ENCODE results near the gene ALDH16A1. TPM values are rescaled to one million over a fixed set of nuclear protein-coding genes. Genes with fewer than 3 reads are reported as not detected.

The ALDH16A1 gene
- total and polyA plus RNA-seq, 4 experiments from 2014 or later = 28.4 to 40.1 (median 32.1) TPM

DNA sequence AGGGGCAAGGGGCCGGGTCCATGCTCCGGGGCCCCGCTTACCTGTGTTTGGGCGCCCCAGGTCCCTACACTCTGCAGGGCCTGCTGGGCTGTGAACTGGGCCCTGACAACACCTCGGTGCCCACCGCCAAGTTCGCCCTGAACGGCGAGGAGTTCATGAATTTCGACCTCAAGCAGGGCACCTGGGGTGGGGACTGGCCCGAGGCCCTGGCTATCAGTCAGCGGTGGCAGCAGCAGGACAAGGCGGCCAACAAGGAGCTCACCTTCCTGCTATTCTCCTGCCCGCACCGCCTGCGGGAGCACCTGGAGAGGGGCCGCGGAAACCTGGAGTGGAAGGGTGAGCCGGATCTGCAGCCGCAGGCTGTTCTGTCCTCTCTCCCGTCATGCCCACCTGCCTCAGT lies 61.1 kb downstream of the ALDH16A1 start:
- Mint-ChIP-seq H3K27me3 (no peaks in the 10 kb centered on the region), H3K27ac (peak overlapping the region in 1 of 7 donors; percentile 51), H3K9me3 (no peaks in the 10 kb centered on the region), H3K36me3 (no peaks in the 10 kb centered on the region), H3K4me3 (peak overlapping the region in 7 of 8 donors; percentile 82 to 94 (median 88)), H3K4me1 (peaks cover 14 to 41% (median 25%) of the 10 kb centered on the region in 4 donors)
- H3K27me3 ChIP-seq (ENCODE audit: insufficient read depth, low read length) = no peaks in the 10 kb centered on the region
- no peak overlapping the region for H3K27ac ChIP-seq (ENCODE audit: low read depth, low read length)
- ChIA-PET POLR2A (ENCODE audit: partially characterized antibody) (interaction anchor here (0.6 to 2.2 kb wide), 9 partner anchors 11 to 66 kb away, joined by 3 to 8 read pairs (median 6); partner anchors contain the start of gene RCN3), CTCF (ENCODE audit: partially characterized antibody) (interaction anchor here (0.5 to 3.3 kb wide), 8 partner anchors 9 to 159 kb away, joined by 3 to 26 read pairs (median 5); partner anchors contain the start of gene RCN3)
- no peaks in the 10 kb centered on the region for H3K36me3 ChIP-seq (ENCODE audit: insufficient read depth, low read length)
- peaks cover 32% of the 10 kb centered on the region for H3K4me1 ChIP-seq (ENCODE audit: insufficient read depth, low read length)
- H3K4me3 ChIP-seq (ENCODE audit: low read length in 2 of 2) = no peak overlapping the region
- no peak for DNase-seq
- H3K9me3 ChIP-seq (ENCODE audit: control insufficient read depth in 1 of 2, low read length in 2 of 2) = no peaks in the 10 kb centered on the region
- intact Hi-C loops (cut with micrococcal nuclease) = no loop called here

DNA sequence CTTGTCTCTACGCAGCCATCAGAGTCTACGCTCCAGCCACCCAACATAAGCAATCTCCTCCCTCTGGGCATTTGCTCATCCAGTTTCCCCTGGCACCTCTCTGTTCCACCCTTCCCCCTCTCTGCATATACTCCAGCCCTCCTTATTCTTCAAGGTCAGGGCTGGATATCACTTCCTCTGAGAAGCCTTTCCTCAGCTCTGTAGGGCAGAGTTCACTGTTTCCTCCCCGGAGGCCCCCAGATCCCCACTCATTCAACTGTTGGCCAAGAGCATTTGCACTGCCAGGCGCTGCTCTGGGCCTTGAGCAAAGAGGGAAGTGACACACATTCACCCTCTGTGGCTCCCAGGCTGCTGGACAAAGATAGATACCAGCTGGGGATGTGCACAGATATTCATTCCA lies 62.7 kb downstream of the ALDH16A1 start:
- Histone ChIP-seq H3K9me3 (ENCODE audit: control insufficient read depth in 1 of 2, low read length in 2 of 2) (no peaks in the 10 kb centered on the region), H3K36me3 (ENCODE audit: insufficient read depth, low read length) (no peaks in the 10 kb centered on the region), H3K27ac (ENCODE audit: low read depth, low read length) (no peak overlapping the region), H3K27me3 (ENCODE audit: insufficient read depth, low read length) (no peaks in the 10 kb centered on the region), H3K4me1 (ENCODE audit: insufficient read depth, low read length) (peaks cover 32% of the 10 kb centered on the region), H3K4me3 (ENCODE audit: low read length in 2 of 2) (no peak overlapping the region)
- no peaks in the 10 kb centered on the region for H3K9me3 Mint-ChIP-seq
- peaks cover 13 to 41% (median 25%) of the 10 kb centered on the region in 4 donors for H3K4me1 Mint-ChIP-seq
- ChIA-PET POLR2A (ENCODE audit: partially characterized antibody) (interaction anchor here (1.4 kb wide), 1 partner anchor 31 kb away, joined by 4 read pairs; no protein-coding TSS in a partner anchor), CTCF (ENCODE audit: partially characterized antibody) (interaction anchor here (1.2 to 3.3 kb wide), 6 partner anchors 11 to 59 kb away, joined by 3 to 22 read pairs (median 4); no protein-coding TSS in a partner anchor)
- H3K4me3 Mint-ChIP-seq = peak overlapping the region in 7 of 8 donors; percentile 19 to 53 (median 30)
- peak overlapping the region in 3 of 7 donors; percentile 1 to 66 (median 64) for H3K27ac Mint-ChIP-seq
- intact Hi-C loops (cut with micrococcal nuclease) = no loop called here
- peaks cover 0 to 4% of the 10 kb centered on the region in 2 donors for H3K36me3 Mint-ChIP-seq
- no peaks in the 10 kb centered on the region for H3K27me3 Mint-ChIP-seq
- no peak for DNase-seq

DNA sequence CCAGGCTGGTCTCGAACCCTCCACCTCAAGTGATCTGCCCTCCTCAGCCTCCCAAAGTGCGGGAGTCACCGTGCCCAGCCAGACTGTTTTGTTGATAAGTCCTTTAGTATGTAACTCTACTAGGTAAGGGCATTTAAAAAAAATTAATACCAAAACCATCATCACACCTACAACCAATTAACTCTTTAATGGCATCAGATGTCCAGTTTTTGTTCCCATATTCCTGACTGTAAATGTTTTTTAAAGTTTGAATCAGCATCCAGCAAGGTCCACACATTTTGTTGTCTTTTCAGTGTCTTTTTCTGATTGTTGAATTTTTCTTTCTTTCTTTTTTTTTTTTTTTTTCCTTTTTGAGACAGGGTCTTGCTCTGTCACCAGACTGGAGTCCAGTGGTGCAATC lies 65.0 kb downstream of the ALDH16A1 start:
- CTCF ChIA-PET (ENCODE audit: partially characterized antibody) = interaction anchor here (0.9 kb wide), 1 partner anchor 21 kb away, joined by 3 read pairs; no protein-coding TSS in a partner anchor
- H3K27ac ChIP-seq (ENCODE audit: low read depth, low read length) = no peak overlapping the region

More for the DNA sequence above, 65.0 kb downstream of the ALDH16A1 start:
- H3K27me3 Mint-ChIP-seq = no peaks in the 10 kb centered on the region
- intact Hi-C loops (cut with micrococcal nuclease) = no loop called here
- peak overlapping the region in 1 of 7 donors; percentile 87 for H3K27ac Mint-ChIP-seq
- Histone ChIP-seq H3K4me3 (ENCODE audit: low read length in 2 of 2) (no peak overlapping the region), H3K9me3 (ENCODE audit: control insufficient read depth in 1 of 2, low read length in 2 of 2) (no peaks in the 10 kb centered on the region), H3K36me3 (ENCODE audit: insufficient read depth, low read length) (no peaks in the 10 kb centered on the region), H3K4me1 (ENCODE audit: insufficient read depth, low read length) (peaks cover 14% of the 10 kb centered on the region), H3K27me3 (ENCODE audit: insufficient read depth, low read length) (no peaks in the 10 kb centered on the region)
- no peaks in the 10 kb centered on the region for H3K9me3 Mint-ChIP-seq
- peak overlapping the region in 1 of 8 donors; percentile 16 for H3K4me3 Mint-ChIP-seq
- peaks cover 0 to 4% of the 10 kb centered on the region in 2 donors for H3K36me3 Mint-ChIP-seq
- peaks cover 3 to 25% (median 11%) of the 10 kb centered on the region in 4 donors for H3K4me1 Mint-ChIP-seq
- POLR2A ChIA-PET (ENCODE audit: partially characterized antibody) = no interaction called here
- DNase-seq = no peak

Small RNAs within 50 kb of the gene (microRNA-seq; reads per million reads assigned to microRNA genes)
- 93,088 reads per million, percentile 99 among the genes with 10 or more reads in this experiment for gene MIR150 (ENCODE audit: borderline microRNAs expressed, borderline number of aligned reads, borderline replicate concordance)

Other genes with a start within 250 kb of the ALDH16A1 start
- gene SLC6A16, start 128.0 kb upstream of the ALDH16A1 start, total RNA-seq = 1 to 10 TPM; 4.3 to 5.1 TPM
- gene SLC6A16, start 128.0 kb upstream of the ALDH16A1 start, polyA plus RNA-seq = 1 to 10 TPM; 1.1 to 1.8 TPM
- gene CD37, start 117.8 kb upstream of the ALDH16A1 start, total RNA-seq = 100 to 1,000 TPM; 330 to 347 TPM
- gene CD37, start 117.8 kb upstream of the ALDH16A1 start, polyA plus RNA-seq = 100 to 1,000 TPM; 109 to 192 TPM
- not detected for gene TEAD2, start 90.8 kb upstream of the ALDH16A1 start, total RNA-seq
- not detected for gene TEAD2, start 90.8 kb upstream of the ALDH16A1 start, polyA plus RNA-seq
- gene DKKL1, start 89.3 kb upstream of the ALDH16A1 start, total RNA-seq = not detected
- not detected for gene DKKL1, start 89.3 kb upstream of the ALDH16A1 start, polyA plus RNA-seq
- under 1 TPM; 0.23 to 0.69 TPM for gene KASH5, start 65.0 kb upstream of the ALDH16A1 start, total RNA-seq
- gene KASH5, start 65.0 kb upstream of the ALDH16A1 start, polyA plus RNA-seq = not detected
- not detected for gene PTH2, start 29.8 kb upstream of the ALDH16A1 start, total RNA-seq
- gene PTH2, start 29.8 kb upstream of the ALDH16A1 start, polyA plus RNA-seq = not detected
- gene GFY, start 27.8 kb upstream of the ALDH16A1 start, total RNA-seq = not detected
- not detected for gene GFY, start 27.8 kb upstream of the ALDH16A1 start, polyA plus RNA-seq
- under 1 TPM; 0.15 to 0.25 TPM for gene SLC17A7, start 11.7 kb upstream of the ALDH16A1 start, total RNA-seq
- not detected for gene SLC17A7, start 11.7 kb upstream of the ALDH16A1 start, polyA plus RNA-seq
- 100 to 1,000 TPM; 178 to 186 TPM for gene PIH1D1, start 1.4 kb upstream of the ALDH16A1 start, total RNA-seq
- 100 to 1,000 TPM in 1 of 2 donors, 10 to 100 TPM in 1; 87.2 to 124 TPM for gene PIH1D1, start 1.4 kb upstream of the ALDH16A1 start, polyA plus RNA-seq
- 100 to 1,000 TPM; 114 to 115 TPM for gene FLT3LG, start 21.0 kb downstream of the ALDH16A1 start, total RNA-seq
- 100 to 1,000 TPM; 145 to 252 TPM for gene FLT3LG, start 21.0 kb downstream of the ALDH16A1 start, polyA plus RNA-seq
- 1,000 to 10,000 TPM; 5,517 to 5,661 TPM for gene RPL13A, start 34.4 kb downstream of the ALDH16A1 start, total RNA-seq
- 1,000 to 10,000 TPM; 1,827 to 3,046 TPM for gene RPL13A, start 34.4 kb downstream of the ALDH16A1 start, polyA plus RNA-seq
- gene RPS11, start 43.2 kb downstream of the ALDH16A1 start, total RNA-seq = 1,000 to 10,000 TPM; 3,135 to 3,272 TPM
- gene RPS11, start 43.2 kb downstream of the ALDH16A1 start, polyA plus RNA-seq = 1,000 to 10,000 TPM; 1,691 to 2,012 TPM
- gene FCGRT, start 59.4 kb downstream of the ALDH16A1 start, total RNA-seq = 10 to 100 TPM; 21.9 to 25.8 TPM
- gene FCGRT, start 59.4 kb downstream of the ALDH16A1 start, polyA plus RNA-seq = 10 to 100 TPM; 40.2 to 42.5 TPM
- gene RCN3, start 74.8 kb downstream of the ALDH16A1 start, total RNA-seq = 1 to 10 TPM; 2.4 to 2.5 TPM
- 1 to 10 TPM; 1.2 to 1.5 TPM for gene RCN3, start 74.8 kb downstream of the ALDH16A1 start, polyA plus RNA-seq
- 100 to 1,000 TPM; 177 to 191 TPM for gene NOSIP, start 127.3 kb downstream of the ALDH16A1 start, total RNA-seq
- gene NOSIP, start 127.3 kb downstream of the ALDH16A1 start, polyA plus RNA-seq = 100 to 1,000 TPM; 650 to 674 TPM
- 1 to 10 TPM; 1.0 to 1.7 TPM for gene PRRG2, start 128.1 kb downstream of the ALDH16A1 start, total RNA-seq
- gene PRRG2, start 128.1 kb downstream of the ALDH16A1 start, polyA plus RNA-seq = under 1 TPM in 1 of 2 donors, not detected in 1; 0.34 TPM
- 10 to 100 TPM; 64.6 to 65.1 TPM for gene PRR12, start 138.0 kb downstream of the ALDH16A1 start, total RNA-seq
- gene PRR12, start 138.0 kb downstream of the ALDH16A1 start, polyA plus RNA-seq = 1 to 10 TPM in 1 of 2 donors, not detected in 1; 1.2 TPM
- 10 to 100 TPM; 12.0 to 13.4 TPM for gene RRAS, start 186.9 kb downstream of the ALDH16A1 start, total RNA-seq
- 10 to 100 TPM; 28.0 to 32.1 TPM for gene RRAS, start 186.9 kb downstream of the ALDH16A1 start, polyA plus RNA-seq
- 10 to 100 TPM; 60.5 to 62.7 TPM for gene SCAF1, start 189.0 kb downstream of the ALDH16A1 start, total RNA-seq
- gene SCAF1, start 189.0 kb downstream of the ALDH16A1 start, polyA plus RNA-seq = 1 to 10 TPM in 1 of 2 donors, not detected in 1; 4.0 TPM
- 100 to 1,000 TPM; 366 to 386 TPM for gene IRF3, start 212.6 kb downstream of the ALDH16A1 start, total RNA-seq
- gene IRF3, start 212.6 kb downstream of the ALDH16A1 start, polyA plus RNA-seq = 10 to 100 TPM; 64.1 to 72.8 TPM
- gene BCL2L12, start 212.7 kb downstream of the ALDH16A1 start, total RNA-seq = 10 to 100 TPM; 21.9 to 22.1 TPM
- gene BCL2L12, start 212.7 kb downstream of the ALDH16A1 start, polyA plus RNA-seq = 10 to 100 TPM; 16.3 to 17.2 TPM
- gene PRMT1, start 224.0 kb downstream of the ALDH16A1 start, total RNA-seq = 10 to 100 TPM; 76.6 to 92.9 TPM
- gene PRMT1, start 224.0 kb downstream of the ALDH16A1 start, polyA plus RNA-seq = 100 to 1,000 TPM; 140 to 213 TPM
- gene ADM5, start 236.4 kb downstream of the ALDH16A1 start, total RNA-seq = 1 to 10 TPM; 4.0 to 4.4 TPM
- under 1 TPM in 1 of 2 donors, not detected in 1; 0.24 TPM for gene ADM5, start 236.4 kb downstream of the ALDH16A1 start, polyA plus RNA-seq
- gene CPT1C, start 237.9 kb downstream of the ALDH16A1 start, total RNA-seq = 1 to 10 TPM in 1 of 2 experiments, under 1 TPM in 1; 0.64 to 1.5 TPM
- under 1 TPM; 0.24 to 0.57 TPM for gene CPT1C, start 237.9 kb downstream of the ALDH16A1 start, polyA plus RNA-seq

Measured in CD4-positive, alpha-beta memory T cell (primary cell).